B cell (primary cell): Measurements from ENCODE around the gene PNPLA2. TPM values are rescaled to one million over a fixed set of nuclear protein-coding genes. Genes with fewer than 3 reads are reported as not detected.

Experiments
- ATAC-seq: fragments of 200-7000 bp; cut with Tn5 transposase; one replicate; pipeline ENCODE4 v1.10.0; 2021; ENCODE audit warnings: low read depth, mild to moderate bottlenecking, moderate number of reproducible peaks, moderate library complexity
- CTCF ChIA-PET: fragments of 350-600 bp; sonication (Branson Sonifier 250); formaldehyde crosslinking; loops from one replicate; lab custom pipeline; 2021; ENCODE audit warnings: antibody characterized with exemption, inconsistent platforms; lab: Charles Lee
- POLR2A ChIA-PET: fragments of 350-600 bp; sonication (Branson Sonifier 250); formaldehyde crosslinking; loops from one replicate; lab custom pipeline; 2021; ENCODE audit warnings: antibody characterized with exemption; lab: Charles Lee
- DNase-seq: peaks from one replicate; pipeline ENCODE4 v3.0.0; 2013
- H2AFZ ChIP-seq: 2 replicates; pipeline ENCODE4 v1.6.1; 2012; ENCODE audit warnings: mild to moderate bottlenecking, low read depth, low read length; ENCODE audit not compliant: insufficient read depth, poor library complexity, severe bottlenecking
- H3K27ac ChIP-seq, 2 donors: 1 replicate in 1 of 2; 2 replicates in 1 of 2; pipeline ENCODE4 v1.5.1; 2012 to 2013; ENCODE audit warnings: low read length in 2 of 2, mild to moderate bottlenecking in 2 of 2, moderate library complexity in 1 of 2
- H3K27me3 ChIP-seq, 4 experiments: fragments of 200-600 bp in 1 of 4; sonication (generic) in 1 of 4; replicated peaks in 1 of 4; 1 replicate in 2 of 4; 2 replicates in 2 of 4; pipeline versions ENCODE4 v1.6.1 to v1.7.0; 2013 to 2016; ENCODE audit warnings: low read length in 3 of 4, mild to moderate bottlenecking in 2 of 4, mixed read lengths in 1 of 4, moderate library complexity in 1 of 4; ENCODE audit not compliant: insufficient read depth in 4 of 4, control insufficient read depth in 3 of 4; ENCODE audit errors: control extremely low read depth in 1 of 4
- H3K36me3 ChIP-seq, 2 experiments: replicated peaks in 1 of 2; 1 replicate in 1 of 2; 2 replicates in 1 of 2; pipeline versions ENCODE4 v1.6.1 to v1.7.1; 2013; ENCODE audit warnings: low read length in 1 of 2; ENCODE audit not compliant: insufficient read depth in 2 of 2, control insufficient read depth in 1 of 2; ENCODE audit errors: control extremely low read depth in 1 of 2, extremely low read depth in 1 of 2
- H3K4me1 ChIP-seq, 2 donors: fragments of 200-600 bp in 1 of 2; sonication (generic) in 1 of 2; 1 replicate in 1 of 2; 2 replicates in 1 of 2; pipeline versions ENCODE4 v1.5.1 to v1.6.1; 2013 to 2017; ENCODE audit warnings: low read length in 2 of 2; ENCODE audit not compliant: control insufficient read depth in 2 of 2, insufficient read depth in 2 of 2
- H3K4me2 ChIP-seq: replicated peaks from 2 replicates; pipeline ENCODE3; 2012; ENCODE audit warnings: mild to moderate bottlenecking, low read depth, low read length; ENCODE audit not compliant: poor library complexity, severe bottlenecking
- H3K4me3 ChIP-seq, 5 experiments: fragments of 200-600 bp in 1 of 5; sonication (generic) in 1 of 5; 1 replicate in 3 of 5; 2 replicates in 2 of 5; pipeline versions ENCODE4 v1.5.1 to v1.7.0; 2011 to 2016; ENCODE audit warnings: low read length in 4 of 5, mild to moderate bottlenecking in 4 of 5, low read depth in 2 of 5, control low read depth in 1 of 5, moderate library complexity in 1 of 5; ENCODE audit not compliant: insufficient read depth in 1 of 5; ENCODE audit errors: control extremely low read depth in 1 of 5, extremely low read depth in 1 of 5
- H3K79me2 ChIP-seq: fragments of 200-600 bp; sonication (generic); one replicate; pipeline ENCODE4 v1.6.0; 2016; ENCODE audit warnings: low read length; ENCODE audit not compliant: control insufficient read depth, insufficient read depth
- H3K9ac ChIP-seq: fragments of 200-600 bp; sonication (generic); 2 replicates; pipeline ENCODE4 v1.6.1; 2017; ENCODE audit warnings: mild to moderate bottlenecking, low read length, moderate library complexity
- H3K9me3 ChIP-seq, 3 donors: one replicate each; pipeline versions ENCODE4 v1.6.1 to v1.7.1; 2013; ENCODE audit warnings: low read length in 2 of 3; ENCODE audit not compliant: control insufficient read depth in 2 of 3, insufficient read depth in 1 of 3; ENCODE audit errors: control extremely low read depth in 1 of 3
- H4K20me1 ChIP-seq: 2 replicates; pipeline ENCODE4 v1.6.0; 2012; ENCODE audit warnings: mild to moderate bottlenecking, low read length; ENCODE audit not compliant: insufficient read depth, control insufficient read depth, poor library complexity, severe bottlenecking
- H3K27ac Mint-ChIP-seq: one replicate; pipeline ENCODE4 v1.8.0; 2021; ENCODE audit warnings: mixed read lengths
- H3K27me3 Mint-ChIP-seq: one replicate; pipeline ENCODE4 v1.8.0; 2021; ENCODE audit warnings: mixed read lengths
- H3K4me1 Mint-ChIP-seq: one replicate; pipeline ENCODE4 v1.8.0; 2021; ENCODE audit warnings: mixed read lengths
- H3K4me3 Mint-ChIP-seq: one replicate; pipeline ENCODE4 v1.8.0; 2021; ENCODE audit warnings: mixed read lengths
- H3K9me3 Mint-ChIP-seq: one replicate; pipeline ENCODE4 v1.8.0; 2022; ENCODE audit warnings: mixed read lengths; ENCODE audit not compliant: insufficient read depth
- EZH2 ChIP-seq: IDR thresholded peaks from 2 replicates; pipeline ENCODE4 v1.6.1; 2012; ENCODE audit warnings: borderline replicate concordance, low read depth, mild to moderate bottlenecking, moderate library complexity, low read length; ENCODE audit not compliant: insufficient read depth, poor library complexity, severe bottlenecking
- WGBS: methylation state at CpG from one replicate; pipeline ENCODE4 v1.1.5; 2013; ENCODE audit warnings: missing lambda C conversion rate; ENCODE audit not compliant: insufficient coverage; 5-methylcytosine and 5-hydroxymethylcytosine counted together
- intact Hi-C: fragments of 100-400 bp; cut with micrococcal nuclease; formaldehyde crosslinking; loops from one replicate; pipeline ENCODE4 v1.10.0; 2022
- polyA plus RNA-seq: library from polyadenylated mRNA; depleted of rRNA; stranded (reverse); fragments of >200 nt; gene quantifications from 2 replicates; pipeline ENCODE4 v1.2.3, GENCODE V29; 2012
- total RNA-seq, 2 donors: library from RNA; stranded (reverse); fragments of 120-200 nt in 1 of 2; gene quantifications; 1 replicate in 1 of 2; 2 replicates in 1 of 2; pipeline versions ENCODE4 v1.2.3 to v1.2.4, GENCODE V29; 2013 to 2022
- TF ChIP-seq, protein P1 (sequence below): fragments of 200-600 bp; IDR thresholded peaks from one replicate; pipeline ENCODE4 v1.8.0; 2022; ENCODE audit warnings: antibody characterized with exemption, mild to moderate bottlenecking

The PNPLA2 gene
- total and polyA plus RNA-seq, 2 donors (not counting 1 experiment from before 2014, with no cell fraction given) = 208 to 276 TPM

DNA sequence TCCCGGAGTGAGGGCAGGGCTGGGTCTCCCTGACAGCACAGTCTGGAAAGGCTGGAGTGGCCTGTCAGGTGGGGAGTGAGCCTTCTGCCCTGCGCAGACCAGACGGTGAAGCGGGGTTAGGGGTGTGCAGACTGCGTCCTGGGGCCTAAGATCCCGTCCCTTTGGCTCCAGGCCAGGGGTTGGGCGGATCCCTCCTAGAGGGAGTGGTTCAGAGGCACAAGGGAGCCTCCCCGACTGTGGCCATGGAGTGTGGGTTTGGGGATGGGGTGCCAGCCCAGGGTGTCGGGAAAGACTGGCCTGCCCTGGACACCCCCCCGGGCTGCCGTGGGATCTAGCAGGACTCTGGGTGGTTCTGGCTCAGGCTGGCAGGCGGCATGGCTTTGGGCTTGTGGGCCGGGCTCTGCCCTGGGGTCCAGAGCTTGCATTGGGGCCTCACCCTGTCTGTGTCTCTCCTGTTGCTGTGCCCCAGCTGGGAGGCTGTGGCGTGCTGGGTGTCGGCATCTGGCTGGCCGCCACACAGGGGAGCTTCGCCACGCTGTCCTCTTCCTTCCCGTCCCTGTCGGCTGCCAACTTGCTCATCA lies 43.5 kb downstream of the PNPLA2 start:
- H3K4me2 ChIP-seq = no peak overlapping the region
- TF ChIP-seq, protein P1, sequence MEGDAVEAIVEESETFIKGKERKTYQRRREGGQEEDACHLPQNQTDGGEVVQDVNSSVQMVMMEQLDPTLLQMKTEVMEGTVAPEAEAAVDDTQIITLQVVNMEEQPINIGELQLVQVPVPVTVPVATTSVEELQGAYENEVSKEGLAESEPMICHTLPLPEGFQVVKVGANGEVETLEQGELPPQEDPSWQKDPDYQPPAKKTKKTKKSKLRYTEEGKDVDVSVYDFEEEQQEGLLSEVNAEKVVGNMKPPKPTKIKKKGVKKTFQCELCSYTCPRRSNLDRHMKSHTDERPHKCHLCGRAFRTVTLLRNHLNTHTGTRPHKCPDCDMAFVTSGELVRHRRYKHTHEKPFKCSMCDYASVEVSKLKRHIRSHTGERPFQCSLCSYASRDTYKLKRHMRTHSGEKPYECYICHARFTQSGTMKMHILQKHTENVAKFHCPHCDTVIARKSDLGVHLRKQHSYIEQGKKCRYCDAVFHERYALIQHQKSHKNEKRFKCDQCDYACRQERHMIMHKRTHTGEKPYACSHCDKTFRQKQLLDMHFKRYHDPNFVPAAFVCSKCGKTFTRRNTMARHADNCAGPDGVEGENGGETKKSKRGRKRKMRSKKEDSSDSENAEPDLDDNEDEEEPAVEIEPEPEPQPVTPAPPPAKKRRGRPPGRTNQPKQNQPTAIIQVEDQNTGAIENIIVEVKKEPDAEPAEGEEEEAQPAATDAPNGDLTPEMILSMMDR = no peak
- no peak for TF ChIP-seq EZH2
- DNase-seq (no peak), ATAC-seq (no peak)
- Mint-ChIP-seq H3K9me3 (no peaks in the 10 kb centered on the region), H3K4me1 (no peaks in the 10 kb centered on the region), H3K4me3 (no peak overlapping the region), H3K27ac (no peak overlapping the region), H3K27me3 (no peaks in the 10 kb centered on the region)
- no peak overlapping the region for H3K9ac ChIP-seq
- intact Hi-C loops = no loop called here
- no peaks in the 10 kb centered on the region for H3K79me2 ChIP-seq
- H3K4me1 ChIP-seq = no peaks in the 10 kb centered on the region
- H3K36me3 ChIP-seq = no peaks in the 10 kb centered on the region
- no peak overlapping the region for H2AFZ ChIP-seq
- no peak overlapping the region for H3K27ac ChIP-seq
- CTCF ChIA-PET = no interaction called here
- H3K4me3 ChIP-seq = no peak overlapping the region
- no peaks in the 10 kb centered on the region for H3K9me3 ChIP-seq
- H3K27me3 ChIP-seq = no peaks in the 10 kb centered on the region
- no peaks in the 10 kb centered on the region for H4K20me1 ChIP-seq
- POLR2A ChIA-PET = no interaction called here
- WGBS = 87% methylated on average over 20 of the region's 20 CpGs

DNA sequence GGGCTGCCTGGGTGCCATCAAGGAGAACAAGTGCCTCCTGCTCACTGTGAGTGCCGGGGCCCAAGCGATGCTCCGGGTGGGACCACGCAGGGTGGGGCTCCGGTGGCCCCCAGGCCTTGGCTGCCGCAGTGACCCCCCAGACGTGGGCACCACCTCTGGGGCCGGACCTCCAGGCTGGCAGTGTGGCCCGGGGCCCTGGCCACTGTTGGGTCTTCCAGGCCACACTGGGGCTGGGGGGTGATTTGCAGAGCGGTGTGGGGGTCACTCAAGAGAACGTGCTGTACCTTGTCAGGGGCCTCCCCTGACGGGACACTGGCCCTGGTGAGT lies 43.9 kb downstream of the PNPLA2 start:
- TF ChIP-seq EZH2 = no peak
- TF ChIP-seq, protein P1 = no peak
- no peaks in the 10 kb centered on the region for H3K4me1 ChIP-seq
- no peak overlapping the region for H3K27ac Mint-ChIP-seq
- H3K9me3 Mint-ChIP-seq = no peaks in the 10 kb centered on the region
- no peak for DNase-seq
- H3K9me3 ChIP-seq = no peaks in the 10 kb centered on the region
- intact Hi-C loops = no loop called here
- 93% methylated on average over 9 of the region's 12 CpGs for WGBS
- ChIA-PET CTCF (no interaction called here), POLR2A (no interaction called here)
- H3K79me2 ChIP-seq = no peaks in the 10 kb centered on the region
- no peak overlapping the region for H3K4me3 Mint-ChIP-seq
- H3K27me3 ChIP-seq = no peaks in the 10 kb centered on the region
- no peaks in the 10 kb centered on the region for H4K20me1 ChIP-seq
- no peak overlapping the region for H3K27ac ChIP-seq
- no peak for ATAC-seq
- H3K4me2 ChIP-seq = no peak overlapping the region
- no peaks in the 10 kb centered on the region for H3K36me3 ChIP-seq
- H3K27me3 Mint-ChIP-seq = no peaks in the 10 kb centered on the region
- H3K4me1 Mint-ChIP-seq = no peaks in the 10 kb centered on the region
- H3K4me3 ChIP-seq = no peak overlapping the region
- H3K9ac ChIP-seq = no peak overlapping the region
- H2AFZ ChIP-seq = no peak overlapping the region
